ENCODE data around the gene CDC7.

CDC7 gene

DNA sequence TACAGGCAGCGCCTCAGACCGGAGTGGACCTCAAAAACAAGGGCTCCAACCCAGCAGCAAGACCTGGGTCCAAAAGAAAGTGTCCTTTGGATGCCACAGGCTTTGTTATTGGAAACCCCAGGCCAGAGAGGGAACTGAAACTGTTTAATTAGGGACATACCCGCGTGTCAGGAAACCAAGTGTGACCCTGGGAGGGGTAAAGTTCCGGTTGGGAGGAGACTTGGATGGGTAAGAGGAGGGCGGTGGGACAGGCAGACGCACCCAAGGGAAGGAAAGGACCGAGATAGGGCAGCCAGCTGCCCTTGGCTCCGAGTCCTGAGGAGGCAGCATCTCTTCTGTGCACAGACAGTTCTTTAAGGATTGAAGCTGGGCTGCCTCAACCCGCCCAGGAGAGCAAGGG lies 71.4 kb downstream of the CDC7 start:
- Histone ChIP-seq H2AFZ (ENCODE audit: low read depth, low read length, severe bottlenecking) (no peak overlapping the region), H3K27me3 (ENCODE audit: low read length) (no peaks in the 10 kb centered on the region; the same call in 1 of the 2 replicates)
- TF ChIP-seq, protein P1, sequence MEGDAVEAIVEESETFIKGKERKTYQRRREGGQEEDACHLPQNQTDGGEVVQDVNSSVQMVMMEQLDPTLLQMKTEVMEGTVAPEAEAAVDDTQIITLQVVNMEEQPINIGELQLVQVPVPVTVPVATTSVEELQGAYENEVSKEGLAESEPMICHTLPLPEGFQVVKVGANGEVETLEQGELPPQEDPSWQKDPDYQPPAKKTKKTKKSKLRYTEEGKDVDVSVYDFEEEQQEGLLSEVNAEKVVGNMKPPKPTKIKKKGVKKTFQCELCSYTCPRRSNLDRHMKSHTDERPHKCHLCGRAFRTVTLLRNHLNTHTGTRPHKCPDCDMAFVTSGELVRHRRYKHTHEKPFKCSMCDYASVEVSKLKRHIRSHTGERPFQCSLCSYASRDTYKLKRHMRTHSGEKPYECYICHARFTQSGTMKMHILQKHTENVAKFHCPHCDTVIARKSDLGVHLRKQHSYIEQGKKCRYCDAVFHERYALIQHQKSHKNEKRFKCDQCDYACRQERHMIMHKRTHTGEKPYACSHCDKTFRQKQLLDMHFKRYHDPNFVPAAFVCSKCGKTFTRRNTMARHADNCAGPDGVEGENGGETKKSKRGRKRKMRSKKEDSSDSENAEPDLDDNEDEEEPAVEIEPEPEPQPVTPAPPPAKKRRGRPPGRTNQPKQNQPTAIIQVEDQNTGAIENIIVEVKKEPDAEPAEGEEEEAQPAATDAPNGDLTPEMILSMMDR (IDR thresholded peaks at IDR 0.05; ENCODE audit: insufficient read depth, low read length, poor library complexity, severe bottlenecking): no peak
- TF ChIP-seq EZH2phosphoT487 (conservative IDR thresholded peaks at IDR 0.05; ENCODE audit: low read length): no peak

More for the DNA sequence above, 71.4 kb downstream of the CDC7 start:
- no peaks in the 10 kb centered on the region for H3K79me2 ChIP-seq (ENCODE audit: insufficient read depth, low read length)
- no peak overlapping the region for H3K9ac ChIP-seq (ENCODE audit: low read length)
- no peaks in the 10 kb centered on the region for H4K20me1 ChIP-seq (ENCODE audit: low read depth, low read length)
- H3K9me3 ChIP-seq (ENCODE audit: insufficient read depth, low read length): no peaks in the 10 kb centered on the region
- H3K9me2 ChIP-seq (replicated peaks; ENCODE audit: insufficient read depth, low read length): no peaks in the 10 kb centered on the region
- H3K4me3 ChIP-seq (ENCODE audit: insufficient read depth, low read length, poor library complexity, severe bottlenecking): no peak overlapping the region
- no peaks in the 10 kb centered on the region for H3K36me3 ChIP-seq (ENCODE audit: low read length)
- H3F3A ChIP-seq (ENCODE audit: insufficient read depth): no peaks in the 10 kb centered on the region
- no peak overlapping the region for H3K4me2 ChIP-seq (ENCODE audit: low read depth, low read length, poor library complexity, severe bottlenecking)
- H3K27ac ChIP-seq (ENCODE audit: low read depth, low read length): no peak overlapping the region

Data from SU-DHL-6 (cell line).